H1 (cell line): ENCODE results near the gene GPR179.

Experiments used
- CEBPB ChIP-seq: IDR thresholded peaks from 2 replicates; pipeline ENCODE4 v1.6.1; 2012; ENCODE audit warnings: low read depth, low read length
- MAFK ChIP-seq: IDR thresholded peaks from 2 replicates; pipeline ENCODE4 v1.6.1; 2012; ENCODE audit warnings: low read depth, mild to moderate bottlenecking, improper control_type of control experiment, low read length
- PHF8 ChIP-seq: fragments of 200-600 bp; sonication (generic); conservative IDR thresholded peaks from 2 replicates; pipeline ENCODE4 v1.7.1; 2012; ENCODE audit warnings: low read depth, mild to moderate bottlenecking, inconsistent platforms, low read length, moderate library complexity
- POLR2A ChIP-seq, 2 experiments: IDR thresholded peaks; 1 replicate in 1 of 2; 2 replicates in 1 of 2; pipeline ENCODE4 v1.6.1; 2011; ENCODE audit warnings: low read depth in 2 of 2, low read length in 2 of 2, mild to moderate bottlenecking in 2 of 2; ENCODE audit errors: control extremely low read depth in 1 of 2
- RFX5 ChIP-seq: IDR thresholded peaks from 2 replicates; pipeline ENCODE4 v1.6.1; 2011; ENCODE audit warnings: low read depth, low read length, improper control_type of control experiment, borderline replicate concordance
- SAP30 ChIP-seq: fragments of 300-600 bp; sonication (generic); IDR thresholded peaks from 2 replicates; pipeline ENCODE4 v1.7.1; 2012; ENCODE audit warnings: low read length, moderate library complexity, mild to moderate bottlenecking, inconsistent platforms; ENCODE audit not compliant: insufficient read depth, insufficient replicate concordance
- SP4 ChIP-seq: IDR thresholded peaks from 2 replicates; pipeline ENCODE4 v1.6.1; 2012; ENCODE audit warnings: low read length, inconsistent platforms
- USF2 ChIP-seq: IDR thresholded peaks from 2 replicates; pipeline ENCODE4 v1.6.1; 2011; ENCODE audit warnings: low read length, improper control_type of control experiment
- TF ChIP-seq, protein P1 (sequence below), 3 experiments: IDR thresholded peaks; 1 replicate in 2 of 3; 2 replicates in 1 of 3; pipeline versions ENCODE4 v1.5.1 to v1.6.1; 2011; ENCODE audit warnings: low read length in 3 of 3, mild to moderate bottlenecking in 3 of 3, inconsistent platforms in 2 of 3, low read depth in 1 of 3, moderate library complexity in 1 of 3; ENCODE audit not compliant: insufficient read depth in 1 of 3; ENCODE audit errors: control extremely low read depth in 1 of 3

GRCh38 chr17:38355251-38355650, 11.5 kb upstream of the GPR179 start:
- no peak for TF ChIP-seq POLR2A (IDR thresholded peaks at IDR 0.05; ENCODE audit: control extremely low read depth in 1 of 2, low read depth in 2 of 2, low read length in 2 of 2)
- no peak for TF ChIP-seq RFX5
- TF ChIP-seq, protein P1, sequence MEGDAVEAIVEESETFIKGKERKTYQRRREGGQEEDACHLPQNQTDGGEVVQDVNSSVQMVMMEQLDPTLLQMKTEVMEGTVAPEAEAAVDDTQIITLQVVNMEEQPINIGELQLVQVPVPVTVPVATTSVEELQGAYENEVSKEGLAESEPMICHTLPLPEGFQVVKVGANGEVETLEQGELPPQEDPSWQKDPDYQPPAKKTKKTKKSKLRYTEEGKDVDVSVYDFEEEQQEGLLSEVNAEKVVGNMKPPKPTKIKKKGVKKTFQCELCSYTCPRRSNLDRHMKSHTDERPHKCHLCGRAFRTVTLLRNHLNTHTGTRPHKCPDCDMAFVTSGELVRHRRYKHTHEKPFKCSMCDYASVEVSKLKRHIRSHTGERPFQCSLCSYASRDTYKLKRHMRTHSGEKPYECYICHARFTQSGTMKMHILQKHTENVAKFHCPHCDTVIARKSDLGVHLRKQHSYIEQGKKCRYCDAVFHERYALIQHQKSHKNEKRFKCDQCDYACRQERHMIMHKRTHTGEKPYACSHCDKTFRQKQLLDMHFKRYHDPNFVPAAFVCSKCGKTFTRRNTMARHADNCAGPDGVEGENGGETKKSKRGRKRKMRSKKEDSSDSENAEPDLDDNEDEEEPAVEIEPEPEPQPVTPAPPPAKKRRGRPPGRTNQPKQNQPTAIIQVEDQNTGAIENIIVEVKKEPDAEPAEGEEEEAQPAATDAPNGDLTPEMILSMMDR (IDR thresholded peaks at IDR 0.05; ENCODE audit: control extremely low read depth in 1 of 3, insufficient read depth in 1 of 3, low read depth in 1 of 3, low read length in 3 of 3): no peak
- no peak for TF ChIP-seq CEBPB
- no peak for TF ChIP-seq SP4
- no peak for TF ChIP-seq MAFK
- no peak for TF ChIP-seq USF2
- TF ChIP-seq SAP30: no peak
- no peak for TF ChIP-seq PHF8
